Right atrium auricular region (tissue), 2 donors: Measurements from ENCODE around the gene KCNQ1. TPM values are rescaled to one million over a fixed set of nuclear protein-coding genes. Genes with fewer than 3 reads are reported as not detected.

ENCODE experiments used
- DNase-seq: peaks from one replicate; pipeline ENCODE4 v3.0.0-alpha.2; 2019; ENCODE audit warnings: low spot score
- H3K27ac ChIP-seq, 2 donors: fragments of 200-600 bp; sonication (generic); 1 replicate in 1 of 2; 2 replicates in 1 of 2; pipeline ENCODE4 v1.5.1; 2016 to 2019
- H3K27me3 ChIP-seq, 2 donors: fragments of 200-600 bp; sonication (generic); one replicate each; pipeline versions ENCODE4 v1.5.1 to v1.6.0; 2017 to 2019
- H3K36me3 ChIP-seq: fragments of 200-600 bp; sonication (generic); one replicate; pipeline ENCODE4 v1.5.1; 2016
- H3K4me1 ChIP-seq, 2 donors: fragments of 200-600 bp; sonication (generic); one replicate each; pipeline versions ENCODE4 v1.5.1 to v1.6.0; 2017 to 2019
- H3K4me3 ChIP-seq, 2 donors: fragments of 200-600 bp; sonication (generic); 1 replicate in 1 of 2; 2 replicates in 1 of 2; pipeline ENCODE4 v1.5.1; 2017 to 2019; ENCODE audit warnings: mild to moderate bottlenecking in 1 of 2, moderate library complexity in 1 of 2
- H3K9me3 ChIP-seq, 2 donors: fragments of 200-600 bp; sonication (generic); one replicate each; pipeline ENCODE4 v1.5.1; 2019
- CTCF ChIP-seq, 2 donors: fragments of 200-600 bp; sonication (generic); IDR thresholded peaks; one replicate each; pipeline ENCODE4 v1.5.1; 2019; ENCODE audit warnings: antibody characterized with exemption in 2 of 2
- total RNA-seq, 2 donors: library from RNA; depleted of rRNA; stranded (reverse); fragments of >200 nt; gene quantifications; one replicate each; pipeline ENCODE4 v1.1.0, GENCODE V29; 2016

Gene KCNQ1
- total RNA-seq, 2 donors from 2014 or later, result 12.7 to 25.1 TPM

- H3K36me3 ChIP-seq, result no peaks in the 10 kb centered on the region
- no peak for DNase-seq
- peaks cover 0 to 31% of the 10 kb centered on the region in 2 donors for H3K4me1 ChIP-seq
- no peak overlapping the region for H3K27ac ChIP-seq
- H3K27me3 ChIP-seq, result no peaks in the 10 kb centered on the region
- no peaks in the 10 kb centered on the region for H3K9me3 ChIP-seq
- TF ChIP-seq CTCF (IDR thresholded peaks at IDR 0.05), result no peak
- no peak overlapping the region for H3K4me3 ChIP-seq
Observed at GRCh38 chr11:2525941-2526807, 81.4 kb downstream of the KCNQ1 start.

- Histone ChIP-seq H3K27me3 (no peaks in the 10 kb centered on the region), H3K27ac (no peak overlapping the region), H3K36me3 (no peaks in the 10 kb centered on the region), H3K4me1 (peaks cover 0 to 35% of the 10 kb centered on the region in 2 donors), H3K4me3 (no peak overlapping the region), H3K9me3 (no peaks in the 10 kb centered on the region)
- DNase-seq, result no peak
- TF ChIP-seq CTCF (IDR thresholded peaks at IDR 0.05), result no peak
Observed at GRCh38 chr11:2526808-2527381, 82.1 kb downstream of the KCNQ1 start.

GRCh38 chr11:2527621-2528291 lies 82.9 kb downstream of the KCNQ1 start:
- Histone ChIP-seq H3K4me1 (peaks cover 0 to 39% of the 10 kb centered on the region in 2 donors), H3K9me3 (no peaks in the 10 kb centered on the region), H3K36me3 (no peaks in the 10 kb centered on the region), H3K27ac (no peak overlapping the region), H3K27me3 (no peaks in the 10 kb centered on the region), H3K4me3 (no peak overlapping the region)
- no peak for TF ChIP-seq CTCF (IDR thresholded peaks at IDR 0.05)
- no peak for DNase-seq

- no peaks in the 10 kb centered on the region for H3K36me3 ChIP-seq
- no peaks in the 10 kb centered on the region for H3K9me3 ChIP-seq
- H3K4me3 ChIP-seq, result no peak overlapping the region
- DNase-seq, result no peak
- TF ChIP-seq CTCF (IDR thresholded peaks at IDR 0.05), result no peak
- H3K27ac ChIP-seq, result no peak overlapping the region
- H3K27me3 ChIP-seq, result no peaks in the 10 kb centered on the region
- H3K4me1 ChIP-seq, result peaks cover 0 to 46% of the 10 kb centered on the region in 2 donors
Observed at GRCh38 chr11:2528301-2529050, 83.7 kb downstream of the KCNQ1 start.

GRCh38 chr11:2529173-2529572 lies 84.4 kb downstream of the KCNQ1 start:
- H3K27ac ChIP-seq, result no peak overlapping the region
- DNase-seq, result no peak
- no peak overlapping the region for H3K4me3 ChIP-seq
- no peaks in the 10 kb centered on the region for H3K27me3 ChIP-seq
- peaks cover 0 to 53% of the 10 kb centered on the region in 2 donors for H3K4me1 ChIP-seq
- no peaks in the 10 kb centered on the region for H3K36me3 ChIP-seq
- no peaks in the 10 kb centered on the region for H3K9me3 ChIP-seq
- TF ChIP-seq CTCF (IDR thresholded peaks at IDR 0.05), result no peak
